Coronary artery (tissue), 2 donors: Measurements from ENCODE around the gene ACLY.
A peak's percentile ranks its signal among the peaks of the same experiment; 100 is the strongest.

ENCODE experiments used
- DNase-seq: peaks from one replicate; pipeline ENCODE4 v3.0.0-alpha.2; 2017; ENCODE audit warnings: low spot score
- H3K27ac ChIP-seq, 2 donors: fragments of 200-600 bp; sonication (generic); one replicate each; pipeline ENCODE4 v1.5.1; 2016 to 2019
- H3K4me3 ChIP-seq: fragments of 200-600 bp; sonication (generic); 2 replicates; pipeline ENCODE4 v1.5.1; 2016; ENCODE audit warnings: mild to moderate bottlenecking, moderate library complexity
- CTCF ChIP-seq: fragments of 200-600 bp; sonication (generic); IDR thresholded peaks from one replicate; pipeline ENCODE4 v1.5.1; 2019; ENCODE audit warnings: antibody characterized with exemption

The ACLY gene

GRCh38 chr17:41962768-41963434 is 44.1 kb upstream of the ACLY start:
- Histone ChIP-seq H3K27ac (no peak overlapping the region), H3K4me3 (no peak overlapping the region)
- peak; percentile 79 for TF ChIP-seq CTCF
- DNase-seq, result peak; percentile 80

- H3K4me3 ChIP-seq, result no peak overlapping the region
- no peak for TF ChIP-seq CTCF
- H3K27ac ChIP-seq, result no peak overlapping the region
- DNase-seq, result no peak
Observed at GRCh38 chr17:41962111-41962510, 43.4 kb upstream of the ACLY start.

GRCh38 chr17:41959336-41960095 is 40.8 kb upstream of the ACLY start:
- TF ChIP-seq CTCF, result no peak
- no peak overlapping the region for H3K27ac ChIP-seq
- DNase-seq, result no peak

GRCh38 chr17:41959030-41959335 is 40.2 kb upstream of the ACLY start:
- Histone ChIP-seq H3K4me3 (no peak overlapping the region), H3K27ac (no peak overlapping the region)
- no peak for DNase-seq
- TF ChIP-seq CTCF, result no peak

More at GRCh38 chr17:41959336-41960095, 40.8 kb upstream of the ACLY start:
- no peak overlapping the region for H3K4me3 ChIP-seq

- Histone ChIP-seq H3K27ac (no peak overlapping the region), H3K4me3 (no peak overlapping the region)
- no peak for TF ChIP-seq CTCF
- no peak for DNase-seq
Observed at GRCh38 chr17:41957869-41958439, 39.2 kb upstream of the ACLY start.

- no peak overlapping the region for H3K4me3 ChIP-seq
- no peak overlapping the region for H3K27ac ChIP-seq
- TF ChIP-seq CTCF, result no peak
- no peak for DNase-seq
Observed at GRCh38 chr17:41957031-41957868, 38.5 kb upstream of the ACLY start.
